BJ (cell line): Measurements from ENCODE around the gene FBRSL1. TPM values are rescaled to one million over a fixed set of nuclear protein-coding genes. Genes with fewer than 3 reads are reported as not detected.

Experiments used
- CTCF ChIA-PET: fragments of 350-600 bp; formaldehyde crosslinking; extraction: SDS; loops from one replicate; lab custom pipeline; 2021; ENCODE audit warnings: antibody characterized with exemption, inconsistent platforms; lab: Yijun Ruan, JAX
- POLR2A ChIA-PET: fragments of 300-600 bp; sonication (Branson Sonifier 250); formaldehyde crosslinking; extraction: SDS; loops from one replicate; lab custom pipeline; 2021; ENCODE audit warnings: antibody characterized with exemption; lab: Charles Lee
- DNase-seq: peaks from one replicate; pipeline ENCODE4 v3.0.0-alpha.2; 2011; ENCODE audit warnings: low read depth
- H3K27me3 ChIP-seq: 2 replicates; pipeline ENCODE4 v1.6.0; 2011; ENCODE audit warnings: low read length; ENCODE audit not compliant: control insufficient read depth, insufficient read depth
- H3K36me3 ChIP-seq: 2 replicates; pipeline ENCODE4 v1.5.1; 2011; ENCODE audit warnings: low read length; ENCODE audit not compliant: control insufficient read depth, insufficient read depth
- H3K4me3 ChIP-seq: 2 replicates; pipeline ENCODE4 v1.5.1; 2011; ENCODE audit warnings: low read depth, mild to moderate bottlenecking, control low read depth, low read length
- CTCF ChIP-seq: IDR thresholded peaks from 2 replicates; pipeline ENCODE4 v1.5.1; 2011; ENCODE audit warnings: low read depth, mild to moderate bottlenecking, control low read depth, inconsistent platforms, low read length, moderate library complexity; ENCODE audit not compliant: insufficient read depth
- polyA plus RNA-seq: library from polyadenylated mRNA; depleted of rRNA; stranded (reverse); fragments of >200 nt; gene quantifications from 2 replicates; pipeline ENCODE4 v1.2.3, GENCODE V29; 2011

FBRSL1 gene
- polyA plus RNA-seq, 1 experiment: 1.4 TPM

- H3K36me3 ChIP-seq: 0 out of 2 replicates have a peak, but pooled peaks cover 1% of the 10 kb centered on the region
- ChIA-PET POLR2A (no interaction called here), CTCF (no interaction called here)
- TF ChIP-seq CTCF: no peak
- no peak for DNase-seq
- H3K4me3 ChIP-seq: no peak overlapping the region
- no peaks in the 10 kb centered on the region for H3K27me3 ChIP-seq
Observed at GRCh38 chr12:132549059-132549458, 59.1 kb downstream of the FBRSL1 start.

GRCh38 chr12:132550014-132550802 is 60.3 kb downstream of the FBRSL1 start:
- TF ChIP-seq CTCF: no peak
- 0 out of 2 replicates have a peak, but pooled peaks cover 1% of the 10 kb centered on the region for H3K36me3 ChIP-seq
- POLR2A ChIA-PET: no interaction called here
- no peak overlapping the region for H3K4me3 ChIP-seq
- CTCF ChIA-PET: interaction anchor here (2.0 kb wide), 1 partner anchor 10 kb away, joined by 8 read pairs; no protein-coding TSS in a partner anchor
- no peak for DNase-seq
- H3K27me3 ChIP-seq: no peaks in the 10 kb centered on the region

- Histone ChIP-seq H3K27me3 (no peaks in the 10 kb centered on the region), H3K4me3 (no peak overlapping the region), H3K36me3 (0 out of 2 replicates have a peak, but pooled peaks cover 1% of the 10 kb centered on the region)
- POLR2A ChIA-PET: no interaction called here
- DNase-seq: no peak
- no peak for TF ChIP-seq CTCF
- CTCF ChIA-PET: interaction anchor here (2.0 kb wide), 1 partner anchor 9 kb away, joined by 8 read pairs; no protein-coding TSS in a partner anchor
Observed at GRCh38 chr12:132550830-132551640, 61.1 kb downstream of the FBRSL1 start.

GRCh38 chr12:132551641-132552031 is 61.7 kb downstream of the FBRSL1 start:
- Histone ChIP-seq H3K36me3 (0 out of 2 replicates have a peak, but pooled peaks cover 1% of the 10 kb centered on the region), H3K27me3 (no peaks in the 10 kb centered on the region), H3K4me3 (no peak overlapping the region)
- CTCF ChIA-PET: interaction anchor here (2.0 kb wide), 1 partner anchor 9 kb away, joined by 8 read pairs; no protein-coding TSS in a partner anchor
- POLR2A ChIA-PET: no interaction called here
- TF ChIP-seq CTCF: no peak
- DNase-seq: no peak
